Measurements from ENCODE around the gene AK2. TPM values are rescaled to one million over a fixed set of nuclear protein-coding genes. Genes with fewer than 3 reads are reported as not detected.

The AK2 gene
- total RNA-seq, 2 donors from 2014 or later = 120 to 123 TPM

GRCh38 chr1:33081554-33082305 is 45.0 kb upstream of the AK2 start:
- TF ChIP-seq POLR2A (IDR thresholded peaks at IDR 0.05) (no peak), POLR2AphosphoS5 (IDR thresholded peaks at IDR 0.05) (no peak), CTCF (IDR thresholded peaks at IDR 0.05) (no peak)
- intact Hi-C loops (cut with DNase I) = loop anchor here (10.0 kb wide), 1 partner anchor 147 kb away; no protein-coding TSS in a partner anchor

GRCh38 chr1:33080885-33081553 is 44.3 kb upstream of the AK2 start, which contains the start of gene AZIN2:
AZIN2 (plus strand) TSS chr1:33081153; CDS start chr1:33082250, 1,097 bp downstream.
- WGBS = under 1% methylated on average over 51 of the region's 52 CpGs
- H3K36me3 ChIP-seq = no peaks in the 10 kb centered on the region
- H3K9me3 ChIP-seq = no peaks in the 10 kb centered on the region
- H3K4me3 ChIP-seq = peak within 1 kb of the TSS; percentile 65 to 73
- intact Hi-C loops (cut with DNase I) = loop anchor here (10.0 kb wide), 1 partner anchor 146 kb away; no protein-coding TSS in a partner anchor
- H3K27me3 ChIP-seq (replicated peaks; ENCODE audit: insufficient read depth) = no peaks in the 10 kb centered on the region
- TF ChIP-seq POLR2AphosphoS5 (IDR thresholded peaks at IDR 0.05) (peak; percentile 98), CTCF (IDR thresholded peaks at IDR 0.05) (peak in 2 of 4 experiments; percentile 32 to 36), POLR2A (IDR thresholded peaks at IDR 0.05) (peak; percentile 95)
- peak within 1 kb of the TSS; percentile 22 to 54 for H3K27ac ChIP-seq
- peak; percentile 98 for DNase-seq (ENCODE audit: low spot score)
- H3K4me1 ChIP-seq (replicated peaks) = no peaks in the 10 kb centered on the region

More at GRCh38 chr1:33081554-33082305, 45.0 kb upstream of the AK2 start:
- H3K4me3 ChIP-seq = peak overlapping the region; percentile 65 to 73
- DNase-seq (ENCODE audit: low spot score) = no peak
- H3K27me3 ChIP-seq (replicated peaks; ENCODE audit: insufficient read depth) = no peaks in the 10 kb centered on the region
- no peaks in the 10 kb centered on the region for H3K36me3 ChIP-seq
- H3K9me3 ChIP-seq = no peaks in the 10 kb centered on the region
- 6% methylated on average over 24 of the region's 35 CpGs for WGBS
- no peaks in the 10 kb centered on the region for H3K4me1 ChIP-seq (replicated peaks)
- no peak overlapping the region for H3K27ac ChIP-seq

GRCh38 chr1:33080373-33080772 is 43.7 kb upstream of the AK2 start:
- no peaks in the 10 kb centered on the region for H3K4me1 ChIP-seq (replicated peaks)
- no peaks in the 10 kb centered on the region for H3K27me3 ChIP-seq (replicated peaks; ENCODE audit: insufficient read depth)
- no peak for DNase-seq (ENCODE audit: low spot score)
- 29% methylated on average over 6 of the region's 6 CpGs for WGBS
- peak overlapping the region; percentile 65 to 73 for H3K4me3 ChIP-seq
- H3K9me3 ChIP-seq = no peaks in the 10 kb centered on the region
- H3K27ac ChIP-seq = peak overlapping the region in 1 of 2 donors; percentile 54
- TF ChIP-seq POLR2AphosphoS5 (IDR thresholded peaks at IDR 0.05) (no peak), POLR2A (IDR thresholded peaks at IDR 0.05) (no peak), CTCF (IDR thresholded peaks at IDR 0.05) (no peak)
- no peaks in the 10 kb centered on the region for H3K36me3 ChIP-seq
- intact Hi-C loops (cut with DNase I) = loop anchor here (10.0 kb wide), 1 partner anchor 146 kb away; no protein-coding TSS in a partner anchor

- no peak for TF ChIP-seq POLR2AphosphoS5 (IDR thresholded peaks at IDR 0.05)
- no peak for TF ChIP-seq CTCF (IDR thresholded peaks at IDR 0.05)
- TF ChIP-seq POLR2A (IDR thresholded peaks at IDR 0.05) = no peak
- WGBS = 54% methylated on average over 1 of the region's 1 CpG
- no peak overlapping the region for H3K4me3 ChIP-seq
- H3K27me3 ChIP-seq (replicated peaks; ENCODE audit: insufficient read depth) = no peaks in the 10 kb centered on the region
- intact Hi-C loops (cut with DNase I) = no loop called here
- no peaks in the 10 kb centered on the region for H3K9me3 ChIP-seq
- H3K4me1 ChIP-seq (replicated peaks) = no peaks in the 10 kb centered on the region
- H3K27ac ChIP-seq = no peak overlapping the region
- H3K36me3 ChIP-seq = no peaks in the 10 kb centered on the region
- DNase-seq (ENCODE audit: low spot score) = no peak
These were observed 41.4 kb upstream of the AK2 start for GRCh38 chr1:33078030-33078591.
